GM10248 (cell line): ENCODE data around the gene ABHD1.

Experiments
- CTCF ChIA-PET: fragments of 300-600 bp; sonication (Branson Sonifier 250); formaldehyde crosslinking; extraction: SDS; loops from one replicate; lab custom pipeline; 2021; ENCODE audit warnings: antibody characterized with exemption; lab: Yijun Ruan, JAX
- POLR2A ChIA-PET: fragments of 350-650 bp; sonication (Branson Sonifier 250); formaldehyde crosslinking; extraction: SDS; loops from one replicate; lab custom pipeline; 2020; ENCODE audit warnings: antibody characterized with exemption; lab: Yijun Ruan, JAX
- DNase-seq: peaks from one replicate; pipeline ENCODE4 v3.0.0; 2012; ENCODE audit errors: extremely low spot score
- TF ChIP-seq, protein P1 (sequence below): IDR thresholded peaks from 2 replicates; pipeline ENCODE4 v1.5.1; 2012; ENCODE audit warnings: mild to moderate bottlenecking, low read depth; ENCODE audit errors: extremely low read depth, missing control alignments, control extremely low read depth

ABHD1 gene

DNA sequence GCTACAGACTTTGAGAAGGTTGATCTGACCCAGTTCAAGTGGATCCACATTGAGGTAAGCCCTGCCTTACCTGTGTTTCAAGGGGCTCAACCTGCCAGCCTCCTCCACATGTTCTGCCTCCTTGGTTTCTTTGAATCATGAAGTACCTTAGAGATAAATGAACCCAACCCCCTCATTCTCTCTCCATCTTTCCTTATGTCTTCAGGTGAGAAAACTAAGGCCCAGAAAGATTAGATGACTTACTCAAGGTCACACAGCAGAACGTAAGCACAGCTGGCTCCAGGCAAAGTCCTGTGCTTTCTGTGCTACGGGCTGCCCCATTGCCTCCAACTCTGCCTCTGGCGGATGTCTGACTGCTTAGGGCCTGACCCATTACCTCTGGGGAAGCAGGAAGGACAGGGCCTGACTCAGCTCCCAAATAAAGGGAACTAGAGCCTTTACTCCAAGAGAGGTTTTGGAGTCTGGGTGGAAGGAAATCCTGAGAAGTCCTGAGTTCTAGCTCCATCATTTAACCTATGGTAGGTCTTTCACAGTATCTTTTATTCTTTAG lies 26.8 kb upstream of the ABHD1 start:
- ChIA-PET POLR2A (no interaction called here), CTCF (interaction anchor here (0.7 to 10.8 kb wide), 19 partner anchors 9 to 586 kb away, joined by 3 to 136 read pairs (median 5); partner anchors contain the start of genes KHK and TRIM54)
- DNase-seq: no peak
- TF ChIP-seq, protein P1, sequence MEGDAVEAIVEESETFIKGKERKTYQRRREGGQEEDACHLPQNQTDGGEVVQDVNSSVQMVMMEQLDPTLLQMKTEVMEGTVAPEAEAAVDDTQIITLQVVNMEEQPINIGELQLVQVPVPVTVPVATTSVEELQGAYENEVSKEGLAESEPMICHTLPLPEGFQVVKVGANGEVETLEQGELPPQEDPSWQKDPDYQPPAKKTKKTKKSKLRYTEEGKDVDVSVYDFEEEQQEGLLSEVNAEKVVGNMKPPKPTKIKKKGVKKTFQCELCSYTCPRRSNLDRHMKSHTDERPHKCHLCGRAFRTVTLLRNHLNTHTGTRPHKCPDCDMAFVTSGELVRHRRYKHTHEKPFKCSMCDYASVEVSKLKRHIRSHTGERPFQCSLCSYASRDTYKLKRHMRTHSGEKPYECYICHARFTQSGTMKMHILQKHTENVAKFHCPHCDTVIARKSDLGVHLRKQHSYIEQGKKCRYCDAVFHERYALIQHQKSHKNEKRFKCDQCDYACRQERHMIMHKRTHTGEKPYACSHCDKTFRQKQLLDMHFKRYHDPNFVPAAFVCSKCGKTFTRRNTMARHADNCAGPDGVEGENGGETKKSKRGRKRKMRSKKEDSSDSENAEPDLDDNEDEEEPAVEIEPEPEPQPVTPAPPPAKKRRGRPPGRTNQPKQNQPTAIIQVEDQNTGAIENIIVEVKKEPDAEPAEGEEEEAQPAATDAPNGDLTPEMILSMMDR: no peak

DNA sequence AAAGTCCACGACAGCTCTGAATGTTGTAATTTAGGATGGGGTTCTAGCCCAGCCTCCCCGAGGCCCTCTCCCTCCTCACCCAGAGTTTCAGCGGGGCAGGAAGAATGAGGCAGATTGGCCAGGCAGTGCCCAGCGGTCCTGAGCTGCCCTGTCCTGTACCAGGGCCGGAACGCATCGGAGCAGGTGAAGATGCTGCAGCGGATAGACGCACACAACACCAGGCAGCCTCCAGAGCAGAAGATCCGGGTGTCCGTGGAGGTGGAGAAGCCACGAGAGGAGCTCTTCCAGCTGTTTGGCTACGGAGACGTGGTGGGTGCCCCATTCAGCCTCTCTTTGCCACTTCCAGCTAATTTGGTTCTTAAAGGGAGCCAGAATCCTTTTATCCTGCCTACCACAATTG lies 26.3 kb upstream of the ABHD1 start:
- DNase-seq: no peak
- ChIA-PET POLR2A (no interaction called here), CTCF (interaction anchor here (0.7 to 10.8 kb wide), 19 partner anchors 8 to 586 kb away, joined by 3 to 136 read pairs (median 5); partner anchors contain the start of genes KHK and TRIM54)
- TF ChIP-seq, protein P1: no peak

DNA sequence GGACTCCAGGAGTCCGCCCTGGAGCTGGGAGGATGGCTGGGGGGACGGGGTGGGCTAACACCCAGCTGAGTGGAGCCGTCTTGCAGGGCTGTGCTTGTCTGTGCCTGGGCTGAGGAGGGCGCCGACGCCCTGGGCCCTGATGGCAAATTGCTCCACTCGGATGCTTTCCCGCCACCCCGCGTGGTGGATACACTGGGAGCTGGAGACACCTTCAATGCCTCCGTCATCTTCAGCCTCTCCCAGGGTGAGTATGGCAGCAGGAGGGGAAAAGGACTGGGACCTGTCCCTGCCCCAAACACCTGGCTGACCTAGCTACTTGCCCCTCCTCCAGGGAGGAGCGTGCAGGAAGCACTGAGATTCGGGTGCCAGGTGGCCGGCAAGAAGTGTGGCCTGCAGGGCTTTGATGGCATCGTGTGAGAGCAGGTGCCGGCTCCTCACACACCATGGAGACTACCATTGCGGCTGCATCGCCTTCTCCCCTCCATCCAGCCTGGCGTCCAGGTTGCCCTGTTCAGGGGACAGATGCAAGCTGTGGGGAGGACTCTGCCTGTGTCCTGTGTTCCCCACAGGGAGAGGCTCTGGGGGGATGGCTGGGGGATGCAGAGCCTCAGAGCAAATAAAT lies 24.2 kb upstream of the ABHD1 start:
- ChIA-PET CTCF (interaction anchor here (0.7 to 10.8 kb wide), 17 partner anchors 8 to 206 kb away, joined by 3 to 136 read pairs (median 4); partner anchors contain the start of genes KHK, PREB and TRIM54), POLR2A (no interaction called here)
- DNase-seq: no peak
- TF ChIP-seq, protein P1: no peak

DNA sequence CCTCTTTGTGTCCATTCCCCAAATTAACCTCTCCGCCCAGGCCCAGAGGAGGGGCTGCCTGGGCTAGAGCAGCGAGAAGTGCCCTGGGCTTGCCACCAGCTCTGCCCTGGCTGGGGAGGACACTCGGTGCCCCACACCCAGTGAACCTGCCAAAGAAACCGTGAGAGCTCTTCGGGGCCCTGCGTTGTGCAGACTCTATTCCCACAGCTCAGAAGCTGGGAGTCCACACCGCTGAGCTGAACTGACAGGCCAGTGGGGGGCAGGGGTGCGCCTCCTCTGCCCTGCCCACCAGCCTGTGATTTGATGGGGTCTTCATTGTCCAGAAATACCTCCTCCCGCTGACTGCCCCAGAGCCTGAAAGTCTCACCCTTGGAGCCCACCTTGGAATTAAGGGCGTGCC lies 23.6 kb upstream of the ABHD1 start:
- ChIA-PET POLR2A (no interaction called here), CTCF (interaction anchor here (0.9 to 10.8 kb wide), 15 partner anchors 8 to 205 kb away, joined by 3 to 136 read pairs (median 4); partner anchors contain the start of genes KHK, PREB and TRIM54)
- DNase-seq: no peak
- TF ChIP-seq, protein P1: no peak

DNA sequence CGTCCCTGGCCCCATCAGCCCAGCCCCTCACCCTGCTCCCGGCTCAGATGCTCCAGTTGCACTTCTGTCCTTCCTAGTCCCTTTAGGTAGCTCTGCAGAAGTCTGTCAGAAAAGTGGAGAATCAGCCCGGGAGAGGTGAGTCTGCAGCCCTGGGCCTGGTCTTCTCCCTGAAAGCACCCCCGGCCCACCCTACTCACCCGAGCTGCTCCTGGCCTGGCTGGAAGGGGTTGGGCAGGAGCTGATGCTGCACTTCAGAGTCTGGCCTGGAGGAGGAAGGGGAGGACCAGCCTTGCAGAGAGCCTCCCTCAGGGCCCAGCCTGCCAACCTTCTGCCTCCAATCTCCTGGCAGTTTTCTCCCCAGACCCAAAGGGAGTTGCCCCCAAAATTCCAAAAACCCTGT lies 21.3 kb upstream of the ABHD1 start:
- ChIA-PET CTCF (interaction anchor here (0.9 to 10.8 kb wide), 13 partner anchors 9 to 201 kb away, joined by 3 to 136 read pairs (median 4); partner anchors contain the start of genes KHK and TRIM54), POLR2A (no interaction called here)
- no peak for DNase-seq
- TF ChIP-seq, protein P1: no peak

DNA sequence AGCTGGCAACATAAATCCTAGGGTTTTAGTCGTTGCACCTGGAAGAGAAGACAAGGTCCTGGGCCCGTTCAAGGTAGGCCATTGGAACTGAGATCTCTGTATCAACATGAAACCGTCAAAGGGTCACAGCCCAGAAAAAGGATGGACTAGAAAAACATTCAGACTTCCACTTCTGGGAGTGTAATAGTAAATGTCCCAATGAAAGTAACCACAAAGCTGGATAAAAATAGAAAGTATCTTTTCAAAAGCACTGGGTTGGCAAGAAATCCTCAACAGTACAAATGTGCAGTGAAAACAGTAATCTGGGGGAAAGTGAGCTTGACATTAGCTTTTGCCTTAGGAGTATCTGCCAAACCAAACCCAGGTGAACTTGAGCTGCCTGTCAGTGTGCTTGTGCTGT lies 17.6 kb upstream of the ABHD1 start:
- POLR2A ChIA-PET: interaction anchor here (0.6 kb wide), 1 partner anchor 21 kb away, joined by 5 read pairs; no protein-coding TSS in a partner anchor
- DNase-seq: no peak
- CTCF ChIA-PET: interaction anchor here (0.9 to 2.2 kb wide), 8 partner anchors 10 to 196 kb away, joined by 3 to 15 read pairs (median 4); no protein-coding TSS in a partner anchor
- TF ChIP-seq, protein P1: no peak
